Epithelial cell of esophagus (primary cell): Measurements from ENCODE around the gene BCCIP.

ENCODE experiments used
- DNase-seq: peaks from one replicate; pipeline ENCODE4 v3.0.0; 2010; ENCODE audit warnings: low read depth
- H3K4me3 ChIP-seq: 2 replicates; pipeline ENCODE4 v1.5.1; 2011; ENCODE audit warnings: mild to moderate bottlenecking, low read length, control low read depth
- TF ChIP-seq, protein P1 (sequence below): IDR thresholded peaks from 2 replicates; pipeline ENCODE4 v1.5.1; 2011; ENCODE audit warnings: low read depth, mild to moderate bottlenecking, low read length, control low read depth, inconsistent platforms; ENCODE audit not compliant: insufficient read depth; ENCODE audit errors: missing control alignments

BCCIP gene

GRCh38 chr10:125871338-125871737, 48.0 kb downstream of the BCCIP start:
- H3K4me3 ChIP-seq: no peak overlapping the region
- no peak for DNase-seq
- TF ChIP-seq, protein P1, sequence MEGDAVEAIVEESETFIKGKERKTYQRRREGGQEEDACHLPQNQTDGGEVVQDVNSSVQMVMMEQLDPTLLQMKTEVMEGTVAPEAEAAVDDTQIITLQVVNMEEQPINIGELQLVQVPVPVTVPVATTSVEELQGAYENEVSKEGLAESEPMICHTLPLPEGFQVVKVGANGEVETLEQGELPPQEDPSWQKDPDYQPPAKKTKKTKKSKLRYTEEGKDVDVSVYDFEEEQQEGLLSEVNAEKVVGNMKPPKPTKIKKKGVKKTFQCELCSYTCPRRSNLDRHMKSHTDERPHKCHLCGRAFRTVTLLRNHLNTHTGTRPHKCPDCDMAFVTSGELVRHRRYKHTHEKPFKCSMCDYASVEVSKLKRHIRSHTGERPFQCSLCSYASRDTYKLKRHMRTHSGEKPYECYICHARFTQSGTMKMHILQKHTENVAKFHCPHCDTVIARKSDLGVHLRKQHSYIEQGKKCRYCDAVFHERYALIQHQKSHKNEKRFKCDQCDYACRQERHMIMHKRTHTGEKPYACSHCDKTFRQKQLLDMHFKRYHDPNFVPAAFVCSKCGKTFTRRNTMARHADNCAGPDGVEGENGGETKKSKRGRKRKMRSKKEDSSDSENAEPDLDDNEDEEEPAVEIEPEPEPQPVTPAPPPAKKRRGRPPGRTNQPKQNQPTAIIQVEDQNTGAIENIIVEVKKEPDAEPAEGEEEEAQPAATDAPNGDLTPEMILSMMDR: no peak

DNA sequence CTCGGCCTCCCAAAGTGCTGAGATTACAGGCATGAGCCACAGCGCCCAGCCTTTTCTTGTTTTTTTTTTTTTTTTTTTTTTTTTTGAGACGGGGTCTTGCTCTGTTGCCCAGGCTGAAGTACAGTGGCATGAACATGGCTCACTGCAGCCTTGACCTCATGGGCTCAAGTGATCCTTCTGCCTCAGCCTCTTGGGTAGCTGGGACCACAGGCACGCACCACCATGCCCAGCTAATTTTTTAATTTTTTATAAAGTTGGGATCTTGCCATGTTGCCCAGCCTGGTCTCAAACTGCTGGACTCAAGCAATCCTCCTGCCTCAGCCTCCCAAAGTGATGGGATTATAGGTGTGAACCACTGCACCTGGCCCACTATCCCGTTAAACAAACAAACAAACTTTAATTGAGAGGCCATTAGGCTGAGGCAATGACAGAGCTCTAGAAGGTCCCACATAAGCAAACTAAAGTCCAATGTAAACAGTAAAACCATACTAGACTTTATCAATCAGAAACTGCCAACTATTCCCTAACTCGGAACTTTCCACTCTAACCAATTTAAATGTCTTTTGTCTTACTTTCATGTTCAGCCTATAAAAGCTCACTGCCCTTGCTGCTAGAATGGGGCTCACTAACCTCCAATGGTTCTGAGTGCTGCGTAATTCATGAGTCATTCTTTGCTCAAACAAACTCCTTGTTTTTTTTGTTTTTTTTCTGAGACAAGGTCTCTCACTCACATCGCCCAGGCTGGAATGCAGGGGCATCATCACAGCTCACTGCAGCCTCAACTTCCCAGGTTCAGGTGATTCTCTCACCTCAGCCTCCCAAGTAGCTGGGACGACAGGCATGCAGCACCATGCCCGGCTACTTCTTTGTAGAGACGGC, 55.9 kb downstream of the BCCIP start:
- DNase-seq: peak; percentile 91
- TF ChIP-seq, protein P1: no peak
- H3K4me3 ChIP-seq: no peak overlapping the region

- DNase-seq: no peak
- H3K4me3 ChIP-seq: no peak overlapping the region
- TF ChIP-seq, protein P1: no peak
Observed at GRCh38 chr10:125880719-125881118, 57.4 kb downstream of the BCCIP start.

- TF ChIP-seq, protein P1: no peak
- H3K4me3 ChIP-seq: no peak within 1 kb of the TSS
- DNase-seq: no peak
Observed at GRCh38 chr10:125881192-125881591, 57.8 kb downstream of the BCCIP start, which contains the start of gene DHX32. Gene DHX32 (minus strand): TSS chr10:125881292. CDS start chr10:125880824, 468 bp downstream.

DNA sequence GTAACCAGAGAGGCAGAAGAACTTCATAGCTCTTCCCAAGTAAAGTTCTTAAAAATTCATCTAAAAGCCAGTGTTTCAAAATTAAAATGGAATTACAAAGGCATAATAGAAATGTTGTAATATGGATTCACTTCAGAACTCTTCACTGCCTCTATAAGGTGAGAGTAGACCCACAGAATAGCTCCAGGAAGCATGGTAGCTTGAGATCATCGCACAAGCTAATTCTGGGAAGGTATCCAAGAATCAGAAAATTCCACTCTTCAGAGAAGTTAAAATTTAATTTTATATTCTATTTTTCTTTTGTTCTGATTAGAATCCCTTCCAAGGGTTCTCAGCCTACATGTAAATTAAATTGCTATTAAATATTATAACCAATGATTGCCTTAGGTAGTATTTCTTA, 59.2 kb downstream of the BCCIP start:
- no peak overlapping the region for H3K4me3 ChIP-seq
- TF ChIP-seq, protein P1: no peak
- no peak for DNase-seq

GRCh38 chr10:125883211-125883610, 59.9 kb downstream of the BCCIP start:
- DNase-seq: peak; percentile 20
- H3K4me3 ChIP-seq: no peak overlapping the region

More at GRCh38 chr10:125883211-125883610, 59.9 kb downstream of the BCCIP start:
- TF ChIP-seq, protein P1: no peak
